HG02981 (cell line): ENCODE results near the gene ISG20.
A peak's percentile ranks its signal among the peaks of the same experiment; 100 is the strongest.
"Not testable (repeated sequence)": the region's sequence is repeated elsewhere in the genome, so short reads cannot be mapped to it uniquely, and the experiment has no call there.

Experiments used
- ATAC-seq: cut with Tn5 transposase; IDR thresholded peaks from one replicate; pipeline ENCODE4 v1.9.1; 2021; ENCODE audit warnings: mild to moderate bottlenecking, moderate library complexity; ENCODE audit not compliant: unreplicated experiment

ISG20 gene

DNA sequence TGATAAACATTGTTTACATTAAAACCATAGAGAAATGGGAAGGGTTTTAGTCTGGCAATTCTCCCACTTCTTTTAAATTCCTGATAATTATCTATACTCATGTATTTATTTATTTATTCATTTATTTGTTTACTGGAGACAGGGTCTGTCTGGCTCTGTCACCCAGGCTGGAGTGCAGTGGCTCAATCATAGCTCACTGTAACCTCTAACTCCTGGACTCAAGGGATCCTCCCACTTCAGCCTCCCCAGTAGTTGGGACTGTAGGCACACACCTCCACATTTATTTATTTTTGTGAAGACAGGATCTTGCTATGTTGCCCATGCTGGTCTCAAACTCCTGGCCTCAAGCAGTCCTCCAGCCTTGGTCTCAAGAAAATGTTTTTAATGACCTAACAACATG, 20.1 kb upstream of the ISG20 start:
- no peak for ATAC-seq

- no peak for ATAC-seq
Observed at GRCh38 chr15:88619796-88620195, 19.0 kb upstream of the ISG20 start.

- ATAC-seq: peak; percentile 93
Observed at GRCh38 chr15:88620995-88621772, 17.6 kb upstream of the ISG20 start, which contains the start of gene AEN. TSS of gene AEN (plus strand) at chr15:88621340. CDS start at chr15:88626210, 4,870 bp downstream.

DNA sequence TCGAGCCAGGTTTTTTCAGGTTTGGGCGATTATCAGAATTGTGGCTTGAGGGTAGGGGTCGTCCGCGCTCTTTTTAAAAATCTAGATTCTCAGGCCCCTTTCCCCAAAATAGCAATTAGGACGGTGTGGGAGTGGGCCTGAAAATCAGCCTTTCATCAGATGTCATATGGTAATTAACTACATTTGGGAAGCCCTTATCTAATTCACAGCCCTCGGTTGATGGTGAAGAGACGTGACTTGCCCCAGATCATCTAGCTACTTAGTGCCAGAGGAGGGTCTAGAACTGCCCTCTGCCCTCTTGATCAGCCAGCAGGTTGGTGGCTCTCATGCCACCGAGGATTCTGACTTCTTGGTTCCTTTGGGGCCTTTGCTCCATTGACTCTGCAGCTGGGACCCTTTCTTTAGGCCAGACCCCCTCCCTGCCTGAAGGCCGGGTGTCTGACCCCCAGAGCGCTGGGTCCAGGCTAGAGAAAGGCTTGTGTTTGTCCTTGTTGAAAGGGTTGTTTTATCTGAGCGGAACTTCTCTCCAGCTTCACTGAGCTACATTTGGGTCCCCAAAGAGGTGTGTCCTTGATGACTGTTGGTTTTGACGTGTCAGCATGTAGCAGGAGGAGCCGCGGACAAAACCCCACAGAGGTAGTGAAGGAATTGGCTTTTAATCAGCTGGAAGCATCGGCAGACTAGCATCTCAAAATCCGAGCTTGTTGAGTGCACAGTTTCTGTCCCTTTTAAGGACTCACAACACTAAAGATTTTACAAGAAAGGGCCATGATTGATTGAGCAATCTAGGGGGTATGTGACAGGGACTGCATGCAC, 16.8 kb upstream of the ISG20 start:
- ATAC-seq: peak; percentile 31

DNA sequence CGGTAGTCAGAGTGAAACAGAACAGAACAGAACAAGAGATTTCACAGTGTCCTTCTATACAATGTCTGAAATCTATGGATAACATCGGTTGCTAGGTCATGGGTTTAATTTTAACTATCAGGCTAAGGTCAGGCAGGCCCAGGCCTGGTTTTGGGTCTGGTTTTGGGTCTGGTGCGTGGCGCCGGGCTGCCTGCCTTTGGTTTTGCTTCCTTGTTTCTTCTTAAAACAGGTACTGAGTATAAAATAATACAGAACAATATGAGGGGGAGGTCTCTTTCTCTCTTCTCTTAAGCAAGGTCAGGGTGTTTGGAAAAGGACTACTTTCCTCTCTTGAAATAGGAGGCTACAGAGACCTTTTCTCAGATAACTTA, 16.2 kb upstream of the ISG20 start:
- peak; percentile 3 for ATAC-seq

DNA sequence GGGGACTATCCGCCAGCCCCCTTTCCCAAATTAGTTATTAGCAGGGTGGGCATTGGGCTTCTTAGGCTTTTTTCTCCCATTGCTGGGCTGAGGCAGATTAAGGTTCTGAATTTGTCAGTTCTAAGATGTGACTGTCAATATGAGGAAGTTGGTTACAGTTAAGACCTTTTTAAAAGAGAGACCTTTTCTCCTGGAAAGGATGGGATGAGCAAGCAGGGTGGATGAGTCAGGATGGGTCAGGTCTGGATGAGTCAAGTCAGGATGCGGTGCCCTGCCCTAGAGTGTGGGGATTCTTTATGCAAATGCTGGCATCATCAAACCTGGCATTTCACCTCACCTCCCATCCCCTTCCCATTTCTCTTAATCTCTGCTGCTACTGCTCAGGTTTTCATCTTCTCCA, 15.8 kb upstream of the ISG20 start:
- no peak for ATAC-seq

GRCh38 chr15:88623632-88624031, 15.2 kb upstream of the ISG20 start:
- no peak for ATAC-seq

- ATAC-seq: no peak
Observed at GRCh38 chr15:88624156-88624970, 14.5 kb upstream of the ISG20 start.

GRCh38 chr15:88624971-88625490, 13.8 kb upstream of the ISG20 start:
- ATAC-seq: no peak

DNA sequence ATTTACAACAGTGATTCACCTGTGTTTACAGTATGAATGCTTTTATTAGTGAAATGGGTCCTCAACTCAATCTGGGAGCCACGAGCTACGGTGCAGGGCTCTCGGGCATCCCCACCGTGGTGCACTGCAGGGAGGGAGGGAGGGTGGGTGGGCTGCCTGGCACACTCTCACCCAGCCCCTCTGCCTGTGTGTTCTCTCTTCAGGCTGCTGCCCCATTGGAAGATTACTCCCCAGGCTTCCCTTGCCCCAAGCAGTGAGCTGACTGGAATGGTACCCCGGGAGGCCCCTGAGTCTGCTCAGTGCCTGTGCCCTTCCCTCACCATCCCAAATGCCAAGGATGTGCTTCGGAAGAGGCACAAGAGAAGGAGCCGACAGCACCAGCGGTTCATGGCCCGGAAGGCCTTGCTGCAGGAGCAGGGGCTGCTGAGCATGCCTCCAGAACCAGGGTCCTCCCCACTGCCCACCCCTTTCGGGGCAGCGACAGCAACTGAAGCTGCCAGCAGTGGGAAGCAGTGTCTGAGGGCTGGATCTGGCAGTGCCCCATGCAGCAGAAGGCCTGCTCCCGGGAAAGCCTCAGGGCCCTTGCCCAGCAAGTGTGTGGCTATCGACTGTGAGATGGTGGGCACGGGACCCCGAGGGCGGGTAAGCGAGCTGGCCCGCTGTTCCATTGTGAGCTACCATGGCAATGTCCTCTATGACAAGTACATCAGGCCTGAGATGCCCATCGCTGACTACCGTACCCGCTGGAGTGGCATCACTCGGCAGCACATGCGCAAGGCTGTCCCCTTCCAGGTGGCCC, 12.7 kb upstream of the ISG20 start:
- no peak for ATAC-seq

GRCh38 chr15:88627463-88627862, 11.4 kb upstream of the ISG20 start:
- ATAC-seq: no peak

GRCh38 chr15:88628018-88628654, 10.7 kb upstream of the ISG20 start:
- ATAC-seq: no peak

DNA sequence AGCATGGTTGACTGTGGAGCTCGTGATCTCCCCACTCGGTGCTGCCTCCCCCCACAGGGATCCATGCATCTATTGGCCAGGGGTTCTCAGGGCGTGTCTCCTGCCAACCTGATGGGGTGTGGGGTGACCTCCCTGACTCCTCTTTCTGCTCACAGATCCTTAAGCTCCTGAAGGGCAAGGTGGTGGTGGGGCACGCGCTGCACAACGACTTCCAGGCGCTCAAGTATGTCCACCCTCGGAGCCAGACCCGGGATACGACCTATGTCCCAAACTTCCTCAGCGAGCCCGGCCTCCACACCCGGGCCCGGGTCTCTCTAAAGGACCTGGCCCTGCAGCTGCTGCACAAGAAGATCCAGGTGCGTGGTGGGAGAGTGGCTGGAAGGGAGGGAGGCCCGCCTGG, 9.7 kb upstream of the ISG20 start:
- no peak for ATAC-seq

DNA sequence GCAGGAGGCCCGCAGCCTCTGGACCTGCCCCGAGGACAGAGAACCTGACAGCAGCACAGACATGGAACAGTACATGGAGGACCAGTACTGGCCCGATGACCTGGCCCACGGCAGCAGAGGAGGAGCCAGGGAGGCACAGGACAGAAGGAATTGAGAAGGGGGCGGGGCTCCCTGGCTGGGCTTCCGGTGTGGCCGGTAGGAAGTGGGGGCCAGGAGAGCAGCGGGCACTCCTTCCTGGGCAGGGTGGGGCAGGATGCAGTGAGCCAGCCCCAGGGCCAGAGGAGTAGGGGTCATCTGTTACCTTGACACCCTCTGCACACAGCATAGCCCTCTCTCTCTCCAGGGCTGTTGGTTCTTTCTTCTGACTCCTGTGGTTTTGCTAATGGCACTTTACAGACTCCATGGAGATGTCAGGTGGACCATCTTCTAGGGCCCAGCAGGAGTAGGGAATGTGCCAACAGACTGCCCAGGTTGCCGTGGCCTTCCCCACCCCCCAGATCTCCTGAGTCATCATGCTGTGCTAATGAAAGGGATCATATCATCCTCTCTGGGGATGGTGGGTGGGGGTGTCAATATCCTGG, 8.6 kb upstream of the ISG20 start:
- no peak for ATAC-seq

GRCh38 chr15:88630798-88631463, 7.9 kb upstream of the ISG20 start:
- ATAC-seq: no peak

DNA sequence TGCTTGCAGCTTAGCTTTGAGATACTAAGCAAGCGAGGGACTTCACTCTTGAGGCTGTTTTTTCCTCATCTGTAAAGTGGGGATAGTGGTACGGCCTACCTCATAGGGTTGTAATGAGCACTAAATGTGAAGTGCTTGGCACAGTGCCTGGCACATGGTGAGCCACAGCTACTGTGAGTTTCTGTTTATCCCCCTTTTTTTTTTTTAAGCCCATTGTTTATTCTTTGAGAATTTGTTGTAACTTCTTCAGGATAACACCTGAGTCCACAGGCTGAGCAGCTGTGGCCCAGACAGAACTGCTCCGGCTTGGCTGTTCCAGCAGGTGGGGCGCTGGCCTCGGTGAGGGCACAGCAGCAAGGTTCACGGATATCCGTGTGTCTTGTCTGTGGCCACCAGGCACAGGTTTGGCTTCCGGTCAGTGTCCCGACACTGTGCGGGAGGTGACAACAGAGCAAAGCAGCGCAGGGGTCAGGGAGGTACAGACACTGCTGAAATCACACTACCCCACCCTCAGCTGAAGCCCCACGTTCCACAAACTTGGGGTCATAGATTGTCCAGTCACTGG, 7.3 kb upstream of the ISG20 start:
- no peak for ATAC-seq

DNA sequence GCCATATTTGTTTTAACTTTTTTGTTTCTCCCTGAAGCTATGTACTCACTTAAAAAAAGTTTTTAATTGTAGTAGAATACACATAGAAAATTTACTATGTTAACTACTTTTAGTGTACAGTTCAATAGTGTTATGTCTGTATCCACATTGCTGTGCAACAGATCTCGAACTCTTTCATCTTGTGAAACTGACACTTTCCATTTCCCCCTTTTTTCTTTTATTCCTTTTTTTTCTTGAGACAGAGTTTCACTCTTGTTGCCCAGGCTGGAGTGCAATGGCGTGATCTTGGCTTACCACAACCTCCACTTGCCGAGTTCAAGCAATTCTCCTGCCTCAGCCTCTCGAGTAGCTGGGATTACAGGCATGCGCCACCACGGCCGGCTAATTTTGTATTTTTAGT, 6.0 kb upstream of the ISG20 start:
- ATAC-seq: not testable (repeated sequence)

- no peak for ATAC-seq
Observed at GRCh38 chr15:88634449-88634848, 4.4 kb upstream of the ISG20 start.

- peak; percentile 22 for ATAC-seq
Observed at GRCh38 chr15:88635318-88635717, 3.5 kb upstream of the ISG20 start.
